K562 (cell line): ENCODE measurements around the gene ADCY6. TPM values are rescaled to one million over a fixed set of nuclear protein-coding genes. Genes with fewer than 3 reads are reported as not detected.
A peak's percentile ranks its signal among the peaks of the same experiment; 100 is the strongest.

ENCODE experiments used
- BCOR ChIP-seq: fragments of 450-650 bp; IDR thresholded peaks from 2 replicates; pipeline ENCODE4 v1.6.1; 2016
- CHD1 ChIP-seq: fragments of 200-600 bp; sonication (generic); IDR thresholded peaks from one replicate; pipeline ENCODE4 v1.6.1; 2012; ENCODE audit warnings: mild to moderate bottlenecking, moderate library complexity, low read length, inconsistent platforms
- EHMT2 ChIP-seq: fragments of 450-650 bp; IDR thresholded peaks from 2 replicates; pipeline ENCODE4 v1.6.1; 2018; ENCODE audit warnings: antibody characterized with exemption
- ETV1 ChIP-seq: fragments of 450-650 bp; conservative IDR thresholded peaks from 2 replicates; pipeline ENCODE4 v1.6.1; 2016; ENCODE audit warnings: missing genetic modification characterization, control low read depth, low read depth, missing compliant biosample characterization
- EWSR1 ChIP-seq: fragments of 450-650 bp; IDR thresholded peaks from 2 replicates; pipeline ENCODE4 v1.6.1; 2018; ENCODE audit warnings: borderline replicate concordance, mild to moderate bottlenecking, low read depth, moderate library complexity; ENCODE audit not compliant: partially characterized antibody
- FOS ChIP-seq: IDR thresholded peaks from 3 replicates; pipeline ENCODE4 v1.6.1; 2011; ENCODE audit not compliant: insufficient read length; ENCODE audit errors: extremely low read depth
- HDAC2 ChIP-seq: fragments of 450-650 bp; IDR thresholded peaks from 2 replicates; pipeline ENCODE4 v1.6.1; 2016; ENCODE audit warnings: mild to moderate bottlenecking
- HDAC3 ChIP-seq: fragments of 450-650 bp; IDR thresholded peaks from 2 replicates; pipeline ENCODE4 v1.6.1; 2018; ENCODE audit warnings: borderline replicate concordance, mild to moderate bottlenecking, moderate library complexity; ENCODE audit not compliant: partially characterized antibody
- HMG20A ChIP-seq: fragments of 450-650 bp; formaldehyde crosslinking; conservative IDR thresholded peaks from 2 replicates; pipeline ENCODE4 v1.4.0; 2020; ENCODE audit warnings: mild to moderate bottlenecking, mixed read lengths
- ILF3 ChIP-seq: fragments of 450-650 bp; IDR thresholded peaks from 2 replicates; pipeline ENCODE4 v1.6.1; 2018; ENCODE audit warnings: antibody characterized with exemption, mild to moderate bottlenecking, moderate library complexity, borderline replicate concordance
- KLF13 ChIP-seq: fragments of 450-650 bp; IDR thresholded peaks from 2 replicates; pipeline ENCODE4 v1.6.1; 2016; ENCODE audit warnings: missing genetic modification characterization, low read depth, mild to moderate bottlenecking, missing compliant biosample characterization, moderate library complexity, borderline replicate concordance
- LCOR ChIP-seq: sonication (generic); formaldehyde crosslinking; IDR thresholded peaks from 2 replicates; pipeline ENCODE4 v1.8.0; 2022; ENCODE audit warnings: mild to moderate bottlenecking, missing genetic modification reagents
- MBD2 ChIP-seq: sonication (generic); IDR thresholded peaks from 2 replicates; pipeline ENCODE4 v1.6.1; 2016; ENCODE audit warnings: low read depth, borderline replicate concordance
- MEF2D ChIP-seq: conservative IDR thresholded peaks from 2 replicates; pipeline ENCODE4 v1.6.1; 2016; ENCODE audit warnings: low read depth, missing genetic modification characterization, missing compliant biosample characterization
- NBN ChIP-seq: fragments of 450-650 bp; IDR thresholded peaks from 2 replicates; pipeline ENCODE4 v1.6.1; 2016; ENCODE audit warnings: low read depth, mild to moderate bottlenecking
- NCOA1 ChIP-seq: fragments of 450-650 bp; IDR thresholded peaks from 2 replicates; pipeline ENCODE4 v1.6.1; 2016; ENCODE audit warnings: low read depth
- NFATC3 ChIP-seq: fragments of 450-650 bp; IDR thresholded peaks from 2 replicates; pipeline ENCODE4 v1.6.1; 2017; ENCODE audit warnings: mild to moderate bottlenecking
- NFRKB ChIP-seq: fragments of 450-650 bp; IDR thresholded peaks from 2 replicates; pipeline ENCODE4 v1.6.1; 2016; ENCODE audit warnings: low read depth
- SIN3A ChIP-seq, 2 experiments: fragments of 150-350 bp in 1 of 2; IDR thresholded peaks; 2 replicates each; pipeline ENCODE4 v1.6.1; 2011 to 2016; ENCODE audit warnings: borderline replicate concordance in 2 of 2, low read depth in 2 of 2, low read length in 2 of 2, mild to moderate bottlenecking in 2 of 2, moderate library complexity in 2 of 2; ENCODE audit not compliant: control insufficient read depth in 1 of 2
- SP2 ChIP-seq: IDR thresholded peaks from 2 replicates; pipeline ENCODE4 v1.6.1; 2011; ENCODE audit warnings: mild to moderate bottlenecking, low read depth, low read length, moderate library complexity; ENCODE audit not compliant: poor library complexity, severe bottlenecking; ENCODE audit errors: extremely low read depth
- ZBTB17 ChIP-seq: fragments of 450-650 bp; formaldehyde crosslinking; IDR thresholded peaks from 2 replicates; pipeline ENCODE4 v1.4.0; 2020; ENCODE audit warnings: mild to moderate bottlenecking
- ZNF239 ChIP-seq: fragments of 250-450 bp; sonication (Bioruptor Pico); IDR thresholded peaks from 2 replicates; pipeline ENCODE4 v1.4.0; 2020; ENCODE audit warnings: mild to moderate bottlenecking
- ZNF707 ChIP-seq: fragments of 250-450 bp; sonication (Bioruptor Pico); conservative IDR thresholded peaks from 2 replicates; pipeline ENCODE4 v1.8.0; 2022; ENCODE audit warnings: inconsistent platforms, mild to moderate bottlenecking, moderate library complexity
- ZNF785 ChIP-seq: fragments of 250-450 bp; sonication (Bioruptor Pico); IDR thresholded peaks from 2 replicates; pipeline ENCODE4 v1.4.0; 2020; ENCODE audit warnings: mild to moderate bottlenecking
- ZNF830 ChIP-seq: fragments of 250-450 bp; sonication (Bioruptor Pico); IDR thresholded peaks from 2 replicates; pipeline ENCODE4 v1.5.0; 2021; ENCODE audit warnings: mild to moderate bottlenecking
- polyA plus RNA-seq, 8 experiments: library from polyadenylated mRNA; depleted of rRNA in 4 of 8; stranded (reverse) in 5 of 8; unstranded in 3 of 8; fragments of >200 nt; fragmentation: Nextera tagmentation in 2 of 8; fragmentation: Illumina TruSeq in 1 of 8; extraction: Ambion mirVana in 2 of 8; extraction: Trizol in 1 of 8; gene quantifications; 2 replicates each; pipeline versions ENCODE4 v1.2.1 to v1.2.3, GENCODE V29; 2011 to 2014; ENCODE audit warnings: inconsistent platforms in 1 of 8, missing spikeins in 1 of 8
- total RNA-seq, 7 experiments: library from RNA; depleted of rRNA in 6 of 7; stranded (reverse); fragments of >200 nt in 6 of 7; fragmentation: Illumina TruSeq in 2 of 7; extraction: Trizol in 2 of 7; gene quantifications; 2 replicates each; pipeline versions ENCODE4 v1.2.1 to v1.2.3, GENCODE V29; 2011 to 2021; ENCODE audit warnings: low replicate concordance in 1 of 7
- TF ChIP-seq, protein P1 (sequence below), 3 experiments: IDR thresholded peaks in 2 of 3; conservative IDR thresholded peaks in 1 of 3; 2 replicates each; pipeline ENCODE4 v1.5.1; 2011 to 2012; ENCODE audit warnings: low read length in 3 of 3, mild to moderate bottlenecking in 3 of 3, control low read depth in 2 of 3, improper control_type of control experiment in 1 of 3, inconsistent platforms in 1 of 3, low read depth in 1 of 3, mixed read lengths in 1 of 3, moderate library complexity in 1 of 3; ENCODE audit not compliant: insufficient read depth in 2 of 3
- TF ChIP-seq, protein P2 (sequence below): fragments of 250-450 bp; sonication (Bioruptor Pico); IDR thresholded peaks from 2 replicates; pipeline ENCODE4 v1.4.0; 2020; ENCODE audit warnings: mild to moderate bottlenecking

ADCY6 gene
- total and polyA plus RNA-seq, 9 of the 15 experiments (the other 6 are each of a cell fraction or from before 2014, with no cell fraction given), result 0.01 to 1.0 (median 0.53) TPM

- peak; percentile 98 for TF ChIP-seq ETV1 (tag)
- TF ChIP-seq, protein P1, sequence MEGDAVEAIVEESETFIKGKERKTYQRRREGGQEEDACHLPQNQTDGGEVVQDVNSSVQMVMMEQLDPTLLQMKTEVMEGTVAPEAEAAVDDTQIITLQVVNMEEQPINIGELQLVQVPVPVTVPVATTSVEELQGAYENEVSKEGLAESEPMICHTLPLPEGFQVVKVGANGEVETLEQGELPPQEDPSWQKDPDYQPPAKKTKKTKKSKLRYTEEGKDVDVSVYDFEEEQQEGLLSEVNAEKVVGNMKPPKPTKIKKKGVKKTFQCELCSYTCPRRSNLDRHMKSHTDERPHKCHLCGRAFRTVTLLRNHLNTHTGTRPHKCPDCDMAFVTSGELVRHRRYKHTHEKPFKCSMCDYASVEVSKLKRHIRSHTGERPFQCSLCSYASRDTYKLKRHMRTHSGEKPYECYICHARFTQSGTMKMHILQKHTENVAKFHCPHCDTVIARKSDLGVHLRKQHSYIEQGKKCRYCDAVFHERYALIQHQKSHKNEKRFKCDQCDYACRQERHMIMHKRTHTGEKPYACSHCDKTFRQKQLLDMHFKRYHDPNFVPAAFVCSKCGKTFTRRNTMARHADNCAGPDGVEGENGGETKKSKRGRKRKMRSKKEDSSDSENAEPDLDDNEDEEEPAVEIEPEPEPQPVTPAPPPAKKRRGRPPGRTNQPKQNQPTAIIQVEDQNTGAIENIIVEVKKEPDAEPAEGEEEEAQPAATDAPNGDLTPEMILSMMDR (IDR thresholded peaks at IDR 0.05 in 2 of 3, conservative IDR thresholded peaks at IDR 0.05 in 1 of 3; ENCODE audit: insufficient read depth in 2 of 3, low read depth in 1 of 3, low read length in 3 of 3), result peak; percentile 7 to 45 (median 14); a peak in 2 of 6 replicates
- TF ChIP-seq SIN3A (IDR thresholded peaks at IDR 0.05; ENCODE audit: borderline replicate concordance in 2 of 2, control insufficient read depth in 1 of 2, low read depth in 2 of 2, low read length in 2 of 2), result peak; percentile 38 to 74; a peak in 2 of 4 replicates
- no peak for TF ChIP-seq ZNF707 (CRISPR knock-in tag)
- no peak for TF ChIP-seq HMG20A (CRISPR knock-in tag)
- peak; percentile 47 for TF ChIP-seq HDAC3
- TF ChIP-seq EHMT2, result 0 out of 2 replicates have a peak, but pooled peaks have one; percentile 11
- TF ChIP-seq, protein P2, sequence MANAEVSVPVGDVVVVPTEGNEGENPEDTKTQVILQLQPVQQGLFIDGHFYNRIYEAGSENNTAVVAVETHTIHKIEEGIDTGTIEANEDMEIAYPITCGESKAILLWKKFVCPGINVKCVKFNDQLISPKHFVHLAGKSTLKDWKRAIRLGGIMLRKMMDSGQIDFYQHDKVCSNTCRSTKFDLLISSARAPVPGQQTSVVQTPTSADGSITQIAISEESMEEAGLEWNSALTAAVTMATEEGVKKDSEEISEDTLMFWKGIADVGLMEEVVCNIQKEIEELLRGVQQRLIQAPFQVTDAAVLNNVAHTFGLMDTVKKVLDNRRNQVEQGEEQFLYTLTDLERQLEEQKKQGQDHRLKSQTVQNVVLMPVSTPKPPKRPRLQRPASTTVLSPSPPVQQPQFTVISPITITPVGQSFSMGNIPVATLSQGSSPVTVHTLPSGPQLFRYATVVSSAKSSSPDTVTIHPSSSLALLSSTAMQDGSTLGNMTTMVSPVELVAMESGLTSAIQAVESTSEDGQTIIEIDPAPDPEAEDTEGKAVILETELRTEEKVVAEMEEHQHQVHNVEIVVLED, result peak; percentile 70
- TF ChIP-seq ZNF239 (CRISPR knock-in tag), result no peak
- peak; percentile 88 for TF ChIP-seq KLF13 (tag)
- peak; percentile 67; the same call in 1 of the 2 replicates for TF ChIP-seq HDAC2
- no peak for TF ChIP-seq NFATC3
- TF ChIP-seq MEF2D (tag), result peak; percentile 40; the same call in 1 of the 2 replicates
- no peak for TF ChIP-seq EWSR1
- TF ChIP-seq NCOA1, result peak; percentile 92
- no peak for TF ChIP-seq ZBTB17
- TF ChIP-seq FOS, result peak; percentile 21
- no peak for TF ChIP-seq ZNF785 (CRISPR knock-in tag)
- no peak for TF ChIP-seq ZNF830 (CRISPR knock-in tag)
- TF ChIP-seq NBN, result peak; percentile 89; the same call in 1 of the 2 replicates
- no peak; the same call in 1 of the 2 replicates for TF ChIP-seq NFRKB
- peak; percentile 83 for TF ChIP-seq MBD2
- TF ChIP-seq LCOR (CRISPR knock-in tag), result peak; percentile 94; the same call in 1 of the 2 replicates
- no peak for TF ChIP-seq CHD1
- peak; percentile 85 for TF ChIP-seq BCOR
- TF ChIP-seq SP2, result no peak
- TF ChIP-seq ILF3, result no peak
Observed at GRCh38 chr12:48716493-48717251, 72.2 kb downstream of the ADCY6 start, which contains the start of gene CCNT1 (continued).
